NCI-H524 treated with DMSO at 0.1 percent for 48 hours (cell line): ENCODE measurements around the gene FAM171A1.

ENCODE experiments used
- DNase-seq: peaks from one replicate; lab custom pipeline; 2025; lab: John Stamatoyannopoulos, UW

FAM171A1 gene

DNA sequence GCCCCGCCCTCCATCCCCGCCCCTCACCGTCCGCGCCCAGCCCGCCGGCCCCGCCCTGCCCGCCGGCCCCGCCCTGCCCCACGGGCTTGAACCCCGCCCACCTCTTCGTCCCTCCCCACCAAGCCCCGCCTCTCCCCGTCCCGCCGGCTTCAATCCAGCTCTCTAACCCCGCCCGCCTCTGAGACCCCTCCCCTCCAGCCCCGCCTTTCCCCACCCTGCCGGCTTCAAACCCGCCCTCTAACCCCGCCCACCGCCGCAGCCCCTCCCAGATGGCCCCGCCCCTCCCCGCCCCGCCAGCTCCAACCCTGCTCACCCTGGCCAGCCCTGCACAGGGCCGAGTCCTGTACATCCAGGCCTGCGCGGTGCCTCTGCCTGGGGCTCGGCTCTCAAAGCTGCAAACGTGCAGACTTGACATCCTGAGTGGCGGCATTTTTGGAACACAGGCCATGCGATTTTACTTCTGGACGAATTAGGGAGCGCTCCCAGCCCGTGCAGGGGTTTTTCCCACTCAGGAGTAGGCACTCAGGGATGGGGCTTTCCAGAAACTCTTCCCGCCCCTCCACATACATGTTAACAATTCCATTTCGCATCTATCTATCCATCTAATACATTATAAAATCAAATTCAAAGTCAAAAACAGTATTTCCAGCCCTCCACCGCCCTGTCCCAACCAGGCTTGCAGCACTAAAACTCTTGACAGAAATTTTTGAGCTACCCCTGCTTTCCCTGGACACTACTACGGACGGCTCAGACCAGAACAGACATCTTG, 202.1 kb downstream of the FAM171A1 start:
- no peak for DNase-seq

GRCh38 chr10:15168291-15168785, 202.8 kb downstream of the FAM171A1 start, which contains the start of gene NMT2:
TSS of gene NMT2 (minus strand) at chr10:15168693. CDS start at chr10:15168612, 81 bp downstream.
- no peak for DNase-seq

GRCh38 chr10:15167411-15168290, 203.4 kb downstream of the FAM171A1 start:
- DNase-seq, result no peak

DNA sequence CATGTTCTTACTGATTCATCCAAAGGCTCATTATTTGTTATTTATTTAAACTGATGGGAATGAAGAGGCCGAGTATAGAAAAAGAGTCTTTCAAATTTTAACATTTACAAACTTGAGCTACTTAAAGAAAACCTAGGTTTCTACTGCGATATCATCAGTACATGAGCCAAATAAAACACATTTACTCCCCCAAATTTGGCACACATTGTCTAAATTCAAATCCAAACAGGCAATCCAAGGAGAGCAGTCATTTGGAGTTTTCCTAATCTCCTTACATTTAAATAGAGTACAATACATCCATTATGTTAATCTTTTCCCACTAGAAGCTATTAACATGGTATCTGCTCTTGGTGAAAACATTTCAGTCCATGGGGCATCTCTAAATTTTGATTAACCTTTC, 204.8 kb downstream of the FAM171A1 start:
- DNase-seq, result no peak

- DNase-seq, result no peak
Observed at GRCh38 chr10:15163253-15163828, 207.7 kb downstream of the FAM171A1 start.
